Measurements from ENCODE around the gene ZSWIM3.

DNA sequence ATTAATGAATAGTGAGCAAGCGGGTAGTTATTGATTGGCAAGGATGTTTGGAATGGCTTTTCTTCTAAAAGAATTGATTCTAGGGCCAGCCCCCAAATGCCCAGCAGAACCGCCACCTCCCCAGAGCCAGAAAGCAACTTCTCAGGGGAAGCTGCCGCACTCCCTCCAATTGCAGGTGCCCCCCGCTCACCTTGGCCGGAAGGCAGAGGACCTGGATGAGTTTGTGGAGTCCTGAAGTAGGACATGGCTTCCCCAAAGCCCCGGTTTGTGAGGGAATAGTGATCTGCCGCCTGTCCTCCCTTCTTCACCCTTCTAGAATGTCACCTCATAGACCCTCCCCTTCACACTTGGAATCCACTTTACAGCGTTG, 29.9 kb downstream of the ZSWIM3 start, which contains the start of gene SPATA25:
- TF ChIP-seq, protein P1, sequence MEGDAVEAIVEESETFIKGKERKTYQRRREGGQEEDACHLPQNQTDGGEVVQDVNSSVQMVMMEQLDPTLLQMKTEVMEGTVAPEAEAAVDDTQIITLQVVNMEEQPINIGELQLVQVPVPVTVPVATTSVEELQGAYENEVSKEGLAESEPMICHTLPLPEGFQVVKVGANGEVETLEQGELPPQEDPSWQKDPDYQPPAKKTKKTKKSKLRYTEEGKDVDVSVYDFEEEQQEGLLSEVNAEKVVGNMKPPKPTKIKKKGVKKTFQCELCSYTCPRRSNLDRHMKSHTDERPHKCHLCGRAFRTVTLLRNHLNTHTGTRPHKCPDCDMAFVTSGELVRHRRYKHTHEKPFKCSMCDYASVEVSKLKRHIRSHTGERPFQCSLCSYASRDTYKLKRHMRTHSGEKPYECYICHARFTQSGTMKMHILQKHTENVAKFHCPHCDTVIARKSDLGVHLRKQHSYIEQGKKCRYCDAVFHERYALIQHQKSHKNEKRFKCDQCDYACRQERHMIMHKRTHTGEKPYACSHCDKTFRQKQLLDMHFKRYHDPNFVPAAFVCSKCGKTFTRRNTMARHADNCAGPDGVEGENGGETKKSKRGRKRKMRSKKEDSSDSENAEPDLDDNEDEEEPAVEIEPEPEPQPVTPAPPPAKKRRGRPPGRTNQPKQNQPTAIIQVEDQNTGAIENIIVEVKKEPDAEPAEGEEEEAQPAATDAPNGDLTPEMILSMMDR (IDR thresholded peaks at IDR 0.05) = no peak
- TF ChIP-seq EP300 (IDR thresholded peaks at IDR 0.05) = no peak
- TF ChIP-seq POLR2A (IDR thresholded peaks at IDR 0.05) = no peak
